ENCODE measurements around the gene TBC1D20. TPM values are rescaled to one million over a fixed set of nuclear protein-coding genes. Genes with fewer than 3 reads are reported as not detected.

TBC1D20 gene
- total RNA-seq, 1 donor from 2014 or later, result 39.6 TPM

DNA sequence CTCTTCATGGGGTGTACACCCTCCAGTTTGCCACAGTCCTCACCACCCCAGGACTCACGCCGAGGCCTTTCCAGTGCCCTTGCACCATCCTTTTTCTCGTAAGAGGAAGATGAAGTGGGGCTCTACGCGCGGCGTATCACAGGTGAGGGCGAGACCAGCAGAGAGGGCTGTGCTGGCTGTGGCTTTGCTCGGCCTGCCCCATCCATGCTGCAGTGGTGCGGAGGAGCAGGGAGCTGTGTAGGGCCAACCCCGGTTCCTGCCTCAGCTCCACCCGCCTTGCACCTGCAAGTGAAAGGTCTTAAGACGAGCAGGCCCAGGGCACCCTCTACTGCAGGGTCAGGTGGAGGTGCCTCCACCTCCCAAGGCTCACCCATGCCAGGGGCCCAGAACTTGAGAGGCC, 30.1 kb downstream of the TBC1D20 start:
- Mint-ChIP-seq H3K27me3 (ENCODE audit: unreplicated experiment) (peaks cover 3% of the 10 kb centered on the region), H3K36me3 (ENCODE audit: unreplicated experiment) (peaks cover 8% of the 10 kb centered on the region), H3K27ac (ENCODE audit: unreplicated experiment) (no peak overlapping the region), H3K4me1 (ENCODE audit: low read depth, unreplicated experiment) (peaks cover 13% of the 10 kb centered on the region), H3K9me3 (ENCODE audit: unreplicated experiment) (peaks cover 8% of the 10 kb centered on the region), H3K4me3 (ENCODE audit: unreplicated experiment) (no peak overlapping the region)
- TF ChIP-seq, protein P1, sequence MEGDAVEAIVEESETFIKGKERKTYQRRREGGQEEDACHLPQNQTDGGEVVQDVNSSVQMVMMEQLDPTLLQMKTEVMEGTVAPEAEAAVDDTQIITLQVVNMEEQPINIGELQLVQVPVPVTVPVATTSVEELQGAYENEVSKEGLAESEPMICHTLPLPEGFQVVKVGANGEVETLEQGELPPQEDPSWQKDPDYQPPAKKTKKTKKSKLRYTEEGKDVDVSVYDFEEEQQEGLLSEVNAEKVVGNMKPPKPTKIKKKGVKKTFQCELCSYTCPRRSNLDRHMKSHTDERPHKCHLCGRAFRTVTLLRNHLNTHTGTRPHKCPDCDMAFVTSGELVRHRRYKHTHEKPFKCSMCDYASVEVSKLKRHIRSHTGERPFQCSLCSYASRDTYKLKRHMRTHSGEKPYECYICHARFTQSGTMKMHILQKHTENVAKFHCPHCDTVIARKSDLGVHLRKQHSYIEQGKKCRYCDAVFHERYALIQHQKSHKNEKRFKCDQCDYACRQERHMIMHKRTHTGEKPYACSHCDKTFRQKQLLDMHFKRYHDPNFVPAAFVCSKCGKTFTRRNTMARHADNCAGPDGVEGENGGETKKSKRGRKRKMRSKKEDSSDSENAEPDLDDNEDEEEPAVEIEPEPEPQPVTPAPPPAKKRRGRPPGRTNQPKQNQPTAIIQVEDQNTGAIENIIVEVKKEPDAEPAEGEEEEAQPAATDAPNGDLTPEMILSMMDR (IDR thresholded peaks at IDR 0.05; ENCODE audit: partially characterized antibody, unreplicated experiment), result no peak
- no peak for DNase-seq

DNA sequence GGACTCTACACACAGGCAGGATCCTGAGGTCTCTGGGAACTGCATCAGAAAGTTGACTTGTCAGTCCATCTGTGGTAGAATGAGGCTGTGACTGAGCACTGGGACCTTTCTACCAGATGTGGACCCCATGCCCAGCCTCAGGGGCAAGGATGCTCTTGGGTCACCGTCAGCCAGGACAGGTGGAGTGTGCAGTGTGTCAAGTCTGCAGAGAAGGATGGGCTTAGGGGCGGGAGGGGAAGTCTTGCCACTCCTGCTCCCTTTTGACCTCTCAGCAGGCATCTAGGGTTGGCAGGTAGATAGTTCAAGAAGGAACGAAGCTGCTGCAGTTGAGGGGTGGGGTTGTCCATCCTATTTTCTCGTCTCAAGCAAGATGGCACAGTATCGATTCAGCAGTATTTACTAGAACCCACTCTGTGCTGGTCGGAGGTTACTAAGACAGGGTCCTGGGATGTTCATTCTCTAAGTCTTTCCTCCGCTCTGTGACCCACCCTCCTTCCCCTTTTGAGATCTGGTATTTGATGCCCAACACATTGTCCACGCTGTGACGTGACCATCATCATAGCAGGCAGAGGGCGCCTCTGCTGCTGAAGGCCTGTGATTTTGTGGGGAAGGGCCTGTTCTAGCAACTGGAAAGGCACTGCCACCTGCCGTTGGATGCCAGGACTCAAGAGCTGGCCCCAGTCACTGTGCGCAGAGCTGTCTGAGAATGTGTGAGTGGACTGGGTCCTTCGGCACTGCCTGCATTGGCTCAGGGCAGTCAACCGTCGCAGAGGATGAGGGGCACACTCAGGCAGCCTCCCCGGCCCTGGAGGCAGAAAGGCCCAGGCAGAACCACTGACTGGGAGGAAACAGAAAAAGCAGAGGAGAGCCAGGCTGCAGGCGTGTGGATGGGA, 31.1 kb downstream of the TBC1D20 start:
- Mint-ChIP-seq H3K4me3 (ENCODE audit: unreplicated experiment) (no peak overlapping the region), H3K4me1 (ENCODE audit: low read depth, unreplicated experiment) (peaks cover 13% of the 10 kb centered on the region), H3K9me3 (ENCODE audit: unreplicated experiment) (peaks cover 10% of the 10 kb centered on the region), H3K36me3 (ENCODE audit: unreplicated experiment) (peaks cover 8% of the 10 kb centered on the region), H3K27me3 (ENCODE audit: unreplicated experiment) (peaks cover 3% of the 10 kb centered on the region), H3K27ac (ENCODE audit: unreplicated experiment) (no peak overlapping the region)
- TF ChIP-seq, protein P1 (IDR thresholded peaks at IDR 0.05; ENCODE audit: partially characterized antibody, unreplicated experiment), result no peak
- peak; percentile 62 for DNase-seq

DNA sequence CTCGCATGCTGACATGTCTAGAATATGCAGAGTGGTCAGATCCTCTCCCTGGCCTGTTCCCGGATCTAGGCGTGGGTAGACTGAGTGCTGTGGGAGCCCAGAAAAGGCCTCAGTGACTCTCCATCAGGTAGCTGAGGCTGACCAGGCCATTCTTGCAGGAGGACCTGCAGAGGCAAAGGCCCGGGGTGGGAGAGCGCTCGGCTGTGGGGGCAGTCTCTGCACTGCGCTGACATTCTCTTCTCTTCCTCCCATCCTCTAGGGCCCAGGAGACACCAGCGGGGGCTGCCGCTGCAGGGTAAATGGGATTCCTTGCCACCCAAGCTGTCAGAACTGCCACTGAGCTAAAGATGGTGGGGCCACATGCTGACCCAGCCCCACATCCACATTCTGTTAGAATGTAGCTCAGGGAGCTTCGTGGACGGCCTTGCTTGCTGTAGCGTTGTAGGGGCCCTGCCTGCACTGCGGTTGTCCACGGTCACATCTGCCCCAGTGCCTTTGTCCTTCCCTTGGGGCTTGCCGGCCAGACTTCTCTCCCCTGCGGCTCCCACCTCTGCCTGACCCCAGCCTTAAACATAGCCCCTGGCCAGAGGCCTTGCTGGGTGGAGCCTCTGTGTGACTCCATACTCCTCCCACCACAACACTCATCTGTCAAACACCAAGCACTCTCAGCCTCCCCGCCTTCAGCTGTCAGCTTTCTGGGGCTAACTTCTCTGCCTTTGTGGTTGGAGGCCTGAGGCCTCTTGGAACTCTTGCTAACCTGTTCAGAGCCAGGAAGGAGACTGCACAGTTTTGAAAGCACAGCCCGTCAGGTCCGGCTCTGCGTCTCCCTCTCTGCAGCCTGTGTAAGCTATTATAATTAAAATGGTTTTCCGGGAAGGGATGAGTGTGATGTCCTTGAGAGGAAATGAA, 32.0 kb downstream of the TBC1D20 start:
- Mint-ChIP-seq H3K4me1 (ENCODE audit: low read depth, unreplicated experiment) (peaks cover 11% of the 10 kb centered on the region), H3K27me3 (ENCODE audit: unreplicated experiment) (peaks cover 3% of the 10 kb centered on the region), H3K27ac (ENCODE audit: unreplicated experiment) (no peak overlapping the region), H3K36me3 (ENCODE audit: unreplicated experiment) (peaks cover 4% of the 10 kb centered on the region), H3K4me3 (ENCODE audit: unreplicated experiment) (no peak overlapping the region), H3K9me3 (ENCODE audit: unreplicated experiment) (peaks cover 10% of the 10 kb centered on the region)
- peak; percentile 31 for DNase-seq
- TF ChIP-seq, protein P1 (IDR thresholded peaks at IDR 0.05; ENCODE audit: partially characterized antibody, unreplicated experiment), result no peak

GRCh38 chr20:428658-429200, 33.6 kb downstream of the TBC1D20 start:
- TF ChIP-seq, protein P1 (IDR thresholded peaks at IDR 0.05; ENCODE audit: partially characterized antibody, unreplicated experiment), result no peak
- H3K27ac Mint-ChIP-seq (ENCODE audit: unreplicated experiment), result no peak overlapping the region
- peaks cover 3% of the 10 kb centered on the region for H3K27me3 Mint-ChIP-seq (ENCODE audit: unreplicated experiment)
- H3K4me3 Mint-ChIP-seq (ENCODE audit: unreplicated experiment), result no peak overlapping the region
- H3K36me3 Mint-ChIP-seq (ENCODE audit: unreplicated experiment), result peaks cover 4% of the 10 kb centered on the region
- no peak for DNase-seq
- H3K4me1 Mint-ChIP-seq (ENCODE audit: low read depth, unreplicated experiment), result peaks cover 9% of the 10 kb centered on the region
- H3K9me3 Mint-ChIP-seq (ENCODE audit: unreplicated experiment), result peaks cover 8% of the 10 kb centered on the region
